OCI-LY1 (cell line): Measurements from ENCODE around the gene DGKB.

Experiments used
- H2AFZ ChIP-seq: fragments of 200-600 bp; sonication (generic), shearing (Covaris generic); 2 replicates; pipeline ENCODE4 v1.6.0; 2014; ENCODE audit warnings: antibody characterized with exemption, mild to moderate bottlenecking, low read length
- H3F3A ChIP-seq: fragments of 200-600 bp; sonication (generic), shearing (Covaris generic); 2 replicates; pipeline ENCODE4 v1.6.0; 2014; ENCODE audit warnings: mild to moderate bottlenecking, antibody characterized with exemption, low read length, moderate library complexity; ENCODE audit not compliant: insufficient read depth
- H3K27ac ChIP-seq: fragments of 200-600 bp; sonication (generic); 2 replicates; pipeline ENCODE4 v1.5.1; 2014; ENCODE audit warnings: low read length, mixed run types, mild to moderate bottlenecking, low read depth; ENCODE audit not compliant: poor library complexity, severe bottlenecking
- H3K27me3 ChIP-seq: fragments of 200-600 bp; sonication (generic); 2 replicates; pipeline ENCODE4 v1.6.0; 2014; ENCODE audit warnings: antibody characterized with exemption, mild to moderate bottlenecking, low read length, moderate library complexity; ENCODE audit not compliant: insufficient read depth
- H3K36me3 ChIP-seq: fragments of 200-600 bp; sonication (generic); 2 replicates; pipeline ENCODE4 v1.6.1; 2014; ENCODE audit warnings: mild to moderate bottlenecking, antibody characterized with exemption, low read length, moderate library complexity, mixed read lengths; ENCODE audit not compliant: insufficient read depth
- H3K4me1 ChIP-seq: fragments of 200-600 bp; sonication (generic); 2 replicates; pipeline ENCODE4 v1.5.1; 2014; ENCODE audit warnings: mild to moderate bottlenecking, low read length, moderate library complexity; ENCODE audit not compliant: insufficient read depth, severe bottlenecking
- H3K4me2 ChIP-seq: fragments of 200-600 bp; sonication (generic), shearing (Covaris generic); 2 replicates; pipeline ENCODE4 v1.6.1; 2014; ENCODE audit warnings: low read length
- H3K4me3 ChIP-seq: fragments of 200-600 bp; sonication (generic); 2 replicates; pipeline ENCODE4 v1.5.1; 2014; ENCODE audit warnings: low read length, low read depth, mild to moderate bottlenecking, mixed read lengths; ENCODE audit not compliant: poor library complexity, severe bottlenecking
- H3K79me2 ChIP-seq: fragments of 200-600 bp; shearing (Covaris generic); 2 replicates; pipeline ENCODE4 v1.6.1; 2016; ENCODE audit warnings: mixed run types, low read length, mixed read lengths; ENCODE audit not compliant: insufficient read depth
- H3K9ac ChIP-seq: fragments of 200-600 bp; sonication (generic), shearing (Covaris generic); 2 replicates; pipeline ENCODE4 v1.6.1; 2014; ENCODE audit warnings: mild to moderate bottlenecking, low read length, mixed read lengths
- H3K9me2 ChIP-seq: fragments of 200-600 bp; sonication (generic), shearing (Covaris generic); 2 replicates; pipeline ENCODE4 v1.6.1; 2014; ENCODE audit warnings: low read depth, mild to moderate bottlenecking, low read length, mixed read lengths
- H3K9me3 ChIP-seq: fragments of 200-600 bp; shearing (Covaris generic); 2 replicates; pipeline ENCODE4 v1.6.1; 2014; ENCODE audit warnings: low read length, mixed read lengths
- H4K20me1 ChIP-seq: fragments of 200-600 bp; sonication (generic), shearing (Covaris generic); 2 replicates; pipeline ENCODE4 v1.6.0; 2016; ENCODE audit warnings: mild to moderate bottlenecking, low read length; ENCODE audit not compliant: insufficient read depth
- EZH2 ChIP-seq: fragments of 200-600 bp; sonication (generic), shearing (Covaris generic); IDR thresholded peaks from 2 replicates; pipeline ENCODE4 v1.8.0; 2017; ENCODE audit warnings: borderline replicate concordance, mixed run types, mild to moderate bottlenecking, antibody characterized with exemption, low read length, moderate library complexity, mixed read lengths
- TF ChIP-seq, protein P1 (sequence below): fragments of 200-600 bp; sonication (generic), shearing (Covaris generic); IDR thresholded peaks from 2 replicates; pipeline ENCODE4 v1.5.1; 2017; ENCODE audit warnings: mild to moderate bottlenecking, antibody characterized with exemption, low read length, moderate library complexity, mixed read lengths

Gene DGKB

DNA sequence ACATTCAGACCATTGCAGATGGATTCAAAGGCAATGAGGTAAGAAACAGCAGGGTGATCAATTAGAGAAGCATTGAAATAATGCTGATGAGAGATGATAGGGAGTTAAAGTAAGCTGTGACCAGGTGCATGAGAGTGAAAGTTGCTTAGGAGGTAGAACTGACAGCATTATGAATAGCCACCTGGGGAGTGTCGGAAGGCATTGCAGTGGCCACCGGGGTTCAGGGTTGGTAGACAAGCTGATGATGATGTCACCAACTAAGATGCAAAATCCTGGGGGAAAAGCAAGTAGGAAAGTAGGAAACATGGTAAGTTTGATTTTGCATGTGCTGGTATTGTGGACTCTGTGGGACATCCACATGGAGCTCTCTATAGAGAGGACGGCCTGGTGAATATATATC, 701.2 kb downstream of the DGKB start:
- Histone ChIP-seq H3K79me2 (no peaks in the 10 kb centered on the region), H4K20me1 (no peaks in the 10 kb centered on the region), H3K4me2 (no peak overlapping the region), H3K9me2 (no peaks in the 10 kb centered on the region), H3K27me3 (no peaks in the 10 kb centered on the region), H2AFZ (no peak overlapping the region), H3K4me3 (no peak overlapping the region), H3K27ac (no peak overlapping the region), H3F3A (no peaks in the 10 kb centered on the region), H3K36me3 (no peaks in the 10 kb centered on the region), H3K9me3 (no peaks in the 10 kb centered on the region), H3K9ac (no peak overlapping the region), H3K4me1 (no peaks in the 10 kb centered on the region)
- TF ChIP-seq, protein P1, sequence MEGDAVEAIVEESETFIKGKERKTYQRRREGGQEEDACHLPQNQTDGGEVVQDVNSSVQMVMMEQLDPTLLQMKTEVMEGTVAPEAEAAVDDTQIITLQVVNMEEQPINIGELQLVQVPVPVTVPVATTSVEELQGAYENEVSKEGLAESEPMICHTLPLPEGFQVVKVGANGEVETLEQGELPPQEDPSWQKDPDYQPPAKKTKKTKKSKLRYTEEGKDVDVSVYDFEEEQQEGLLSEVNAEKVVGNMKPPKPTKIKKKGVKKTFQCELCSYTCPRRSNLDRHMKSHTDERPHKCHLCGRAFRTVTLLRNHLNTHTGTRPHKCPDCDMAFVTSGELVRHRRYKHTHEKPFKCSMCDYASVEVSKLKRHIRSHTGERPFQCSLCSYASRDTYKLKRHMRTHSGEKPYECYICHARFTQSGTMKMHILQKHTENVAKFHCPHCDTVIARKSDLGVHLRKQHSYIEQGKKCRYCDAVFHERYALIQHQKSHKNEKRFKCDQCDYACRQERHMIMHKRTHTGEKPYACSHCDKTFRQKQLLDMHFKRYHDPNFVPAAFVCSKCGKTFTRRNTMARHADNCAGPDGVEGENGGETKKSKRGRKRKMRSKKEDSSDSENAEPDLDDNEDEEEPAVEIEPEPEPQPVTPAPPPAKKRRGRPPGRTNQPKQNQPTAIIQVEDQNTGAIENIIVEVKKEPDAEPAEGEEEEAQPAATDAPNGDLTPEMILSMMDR = no peak
- TF ChIP-seq EZH2 = no peak

DNA sequence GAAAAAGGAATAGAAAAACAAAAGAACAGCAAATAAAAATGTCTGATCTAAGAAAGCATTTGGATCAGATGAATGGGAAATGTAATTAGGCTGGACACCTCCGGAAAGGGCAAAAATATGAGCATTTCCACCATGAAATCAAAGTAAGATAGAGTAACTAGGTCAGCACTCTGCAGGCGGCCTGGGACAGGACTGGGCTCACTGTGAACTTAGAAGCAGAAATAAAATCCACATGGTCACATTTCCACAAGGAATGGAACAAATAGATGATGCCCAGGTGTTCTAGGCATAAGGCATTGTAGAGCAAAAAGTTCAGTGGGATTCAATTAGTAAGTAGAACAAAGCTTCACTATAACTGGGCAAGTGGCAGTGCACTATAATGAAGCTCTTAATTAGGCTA, 703.2 kb downstream of the DGKB start:
- H3K4me2 ChIP-seq = no peak overlapping the region
- H3K4me3 ChIP-seq = no peak overlapping the region
- no peak overlapping the region for H3K9ac ChIP-seq
- no peaks in the 10 kb centered on the region for H3K9me2 ChIP-seq
- no peaks in the 10 kb centered on the region for H3K36me3 ChIP-seq
- no peaks in the 10 kb centered on the region for H3K4me1 ChIP-seq
- H3F3A ChIP-seq = no peaks in the 10 kb centered on the region
- H2AFZ ChIP-seq = no peak overlapping the region
- TF ChIP-seq, protein P1 = no peak
- no peak for TF ChIP-seq EZH2
- no peaks in the 10 kb centered on the region for H3K79me2 ChIP-seq
- no peaks in the 10 kb centered on the region for H3K9me3 ChIP-seq
- no peak overlapping the region for H3K27ac ChIP-seq
- no peaks in the 10 kb centered on the region for H4K20me1 ChIP-seq
- no peaks in the 10 kb centered on the region for H3K27me3 ChIP-seq

DNA sequence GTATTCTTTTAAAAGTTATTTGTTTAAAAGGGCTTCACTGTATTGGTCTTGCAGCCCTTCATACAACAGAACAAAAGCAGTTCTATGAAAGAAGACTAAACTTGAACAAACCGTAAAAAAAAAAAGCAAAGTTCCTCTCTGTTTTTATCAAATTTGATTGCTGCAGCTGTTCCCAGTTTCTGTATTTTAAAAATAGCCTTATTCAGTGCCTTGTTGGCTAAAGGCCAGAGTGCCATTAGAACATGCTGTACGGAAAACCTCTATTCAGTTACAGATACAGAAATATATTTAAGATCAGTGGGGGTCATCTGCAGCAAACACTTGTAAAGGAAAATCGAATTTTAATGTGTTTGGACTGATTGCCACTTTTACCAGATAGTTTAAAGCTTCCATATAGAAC, 705.3 kb downstream of the DGKB start:
- H3K4me2 ChIP-seq = no peak overlapping the region
- H3K4me3 ChIP-seq = no peak overlapping the region
- H3K27ac ChIP-seq = no peak overlapping the region
- TF ChIP-seq EZH2 = no peak
- TF ChIP-seq, protein P1 = no peak
- H3K79me2 ChIP-seq = no peaks in the 10 kb centered on the region
- H3K9me2 ChIP-seq = no peaks in the 10 kb centered on the region
- no peaks in the 10 kb centered on the region for H4K20me1 ChIP-seq
- H3K9ac ChIP-seq = no peak overlapping the region
- H2AFZ ChIP-seq = no peak overlapping the region; the same call in 1 of the 2 replicates
- no peaks in the 10 kb centered on the region for H3K27me3 ChIP-seq
- H3K36me3 ChIP-seq = no peaks in the 10 kb centered on the region
- no peaks in the 10 kb centered on the region for H3K9me3 ChIP-seq
- H3K4me1 ChIP-seq = no peaks in the 10 kb centered on the region
- H3F3A ChIP-seq = no peaks in the 10 kb centered on the region
